ENCODE measurements around the gene FBXO33.

- TF ChIP-seq TAF1 (IDR thresholded peaks at IDR 0.05; ENCODE audit: low read depth) (no peak), CTCF (IDR thresholded peaks at IDR 0.05; ENCODE audit: poor library complexity, severe bottlenecking) (no peak), MXI1 (conservative IDR thresholded peaks at IDR 0.05; ENCODE audit: poor library complexity, severe bottlenecking) (no peak), EP300 (conservative IDR thresholded peaks at IDR 0.05; ENCODE audit: poor library complexity, severe bottlenecking) (no peak)
Observed at GRCh38 chr14:39423793-39424192, 8.4 kb downstream of the FBXO33 start.
